Smooth muscle cell (in vitro differentiated cells): ENCODE measurements around the gene FIBCD1. TPM values are rescaled to one million over a fixed set of nuclear protein-coding genes. Genes with fewer than 3 reads are reported as not detected.

Experiments
- DNase-seq: peaks from one replicate; lab custom pipeline; 2025; ENCODE audit not compliant: unreplicated experiment; lab: John Stamatoyannopoulos, UW
- H2AFZ ChIP-seq: fragments of 200-600 bp; sonication (generic); 2 replicates; pipeline ENCODE4 v1.6.0; 2016; ENCODE audit warnings: antibody characterized with exemption, low read depth, mild to moderate bottlenecking
- H3F3A ChIP-seq: fragments of 200-600 bp; sonication (generic); 2 replicates; pipeline ENCODE4 v1.6.0; 2017; ENCODE audit warnings: antibody characterized with exemption, low read depth
- H3K27ac ChIP-seq: fragments of 200-600 bp; sonication (generic); 2 replicates; pipeline ENCODE4 v1.5.1; 2016; ENCODE audit warnings: low read depth, mild to moderate bottlenecking
- H3K27me3 ChIP-seq: fragments of 200-600 bp; sonication (generic); 2 replicates; pipeline ENCODE4 v1.6.1; 2016; ENCODE audit warnings: low read depth, mild to moderate bottlenecking
- H3K36me3 ChIP-seq: fragments of 200-600 bp; sonication (generic); 2 replicates; pipeline ENCODE4 v1.5.1; 2016; ENCODE audit warnings: low read depth
- H3K4me1 ChIP-seq: fragments of 200-600 bp; sonication (generic); 2 replicates; pipeline ENCODE4 v1.5.1; 2016; ENCODE audit warnings: low read depth
- H3K4me2 ChIP-seq: fragments of 200-600 bp; sonication (generic); 2 replicates; pipeline ENCODE4 v1.6.0; 2016; ENCODE audit warnings: mild to moderate bottlenecking
- H3K4me3 ChIP-seq: fragments of 200-600 bp; sonication (generic); 2 replicates; pipeline ENCODE4 v1.5.1; 2016; ENCODE audit warnings: mild to moderate bottlenecking
- H3K79me2 ChIP-seq: fragments of 200-600 bp; sonication (generic); 2 replicates; pipeline ENCODE4 v1.6.0; 2016; ENCODE audit warnings: low read depth, mild to moderate bottlenecking
- H3K9ac ChIP-seq: fragments of 200-600 bp; sonication (generic); 2 replicates; pipeline ENCODE4 v1.6.0; 2016; ENCODE audit warnings: low read depth
- H3K9me3 ChIP-seq: fragments of 200-600 bp; sonication (generic); replicated peaks from 2 replicates; pipeline ENCODE4 v1.5.1; 2016; ENCODE audit warnings: low read depth
- H4K20me1 ChIP-seq: fragments of 200-600 bp; sonication (generic); 2 replicates; pipeline ENCODE4 v1.6.0; 2016; ENCODE audit warnings: low read depth
- WGBS: methylation state at CpG from one replicate; pipeline ENCODE4 v1.1.7; 2016; ENCODE audit warnings: low lambda C conversion rate; 5-methylcytosine and 5-hydroxymethylcytosine counted together
- polyA plus RNA-seq: library from polyadenylated mRNA; unstranded; fragments of >200 nt; fragmentation: Nextera tagmentation; extraction: Ambion mirVana; gene quantifications from 2 replicates; pipeline ENCODE4 v1.2.1, GENCODE V29; 2016
- total RNA-seq: library from RNA; depleted of rRNA; stranded (reverse); fragments of >200 nt; gene quantifications from 2 replicates; pipeline ENCODE4 v1.2.3, GENCODE V29; 2014
- TF ChIP-seq, protein P1 (sequence below): fragments of 200-600 bp; sonication (generic); IDR thresholded peaks from 2 replicates; pipeline ENCODE4 v1.5.1; 2017; ENCODE audit warnings: borderline replicate concordance, mild to moderate bottlenecking, antibody characterized with exemption; ENCODE audit not compliant: insufficient read depth, poor library complexity, severe bottlenecking

Gene FIBCD1
- total and polyA plus RNA-seq, 2 experiments from 2014 or later = 1.8 to 4.7 TPM

GRCh38 chr9:130984521-130984920, 45.5 kb upstream of the FIBCD1 start:
- Histone ChIP-seq H3K27me3 (no peaks in the 10 kb centered on the region), H4K20me1 (no peaks in the 10 kb centered on the region)
- 87% methylated on average over 8 of the region's 8 CpGs for WGBS

DNA sequence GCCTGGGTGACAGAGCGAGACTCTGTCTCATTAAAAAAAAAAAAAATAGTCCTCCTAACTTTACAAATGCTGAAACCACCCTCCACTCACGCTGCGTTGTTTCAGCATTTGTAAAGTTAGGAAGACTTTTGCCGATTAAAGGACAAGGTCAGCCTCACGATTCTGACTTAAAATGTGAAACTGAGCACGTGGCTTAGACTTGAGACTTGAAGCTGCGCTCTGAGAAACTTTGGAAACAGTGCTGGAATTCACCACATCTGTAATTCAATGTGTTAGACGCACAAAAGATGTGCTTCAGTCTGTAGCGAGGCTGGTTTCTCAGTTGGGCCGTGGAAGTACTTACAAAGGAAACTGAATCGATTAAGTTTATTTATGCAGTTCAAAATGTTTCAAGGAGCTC, 44.9 kb upstream of the FIBCD1 start:
- Histone ChIP-seq H2AFZ (no peak overlapping the region), H3K4me1 (no peaks in the 10 kb centered on the region), H3K4me3 (no peak overlapping the region), H3K36me3 (no peaks in the 10 kb centered on the region), H4K20me1 (no peaks in the 10 kb centered on the region), H3K27me3 (no peaks in the 10 kb centered on the region), H3K9me3 (no peaks in the 10 kb centered on the region), H3K27ac (no peak overlapping the region), H3F3A (no peaks in the 10 kb centered on the region), H3K4me2 (no peak overlapping the region), H3K79me2 (no peaks in the 10 kb centered on the region), H3K9ac (no peak overlapping the region)
- no peak for DNase-seq
- 88% methylated on average over 11 of the region's 11 CpGs for WGBS
- TF ChIP-seq, protein P1, sequence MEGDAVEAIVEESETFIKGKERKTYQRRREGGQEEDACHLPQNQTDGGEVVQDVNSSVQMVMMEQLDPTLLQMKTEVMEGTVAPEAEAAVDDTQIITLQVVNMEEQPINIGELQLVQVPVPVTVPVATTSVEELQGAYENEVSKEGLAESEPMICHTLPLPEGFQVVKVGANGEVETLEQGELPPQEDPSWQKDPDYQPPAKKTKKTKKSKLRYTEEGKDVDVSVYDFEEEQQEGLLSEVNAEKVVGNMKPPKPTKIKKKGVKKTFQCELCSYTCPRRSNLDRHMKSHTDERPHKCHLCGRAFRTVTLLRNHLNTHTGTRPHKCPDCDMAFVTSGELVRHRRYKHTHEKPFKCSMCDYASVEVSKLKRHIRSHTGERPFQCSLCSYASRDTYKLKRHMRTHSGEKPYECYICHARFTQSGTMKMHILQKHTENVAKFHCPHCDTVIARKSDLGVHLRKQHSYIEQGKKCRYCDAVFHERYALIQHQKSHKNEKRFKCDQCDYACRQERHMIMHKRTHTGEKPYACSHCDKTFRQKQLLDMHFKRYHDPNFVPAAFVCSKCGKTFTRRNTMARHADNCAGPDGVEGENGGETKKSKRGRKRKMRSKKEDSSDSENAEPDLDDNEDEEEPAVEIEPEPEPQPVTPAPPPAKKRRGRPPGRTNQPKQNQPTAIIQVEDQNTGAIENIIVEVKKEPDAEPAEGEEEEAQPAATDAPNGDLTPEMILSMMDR = no peak

More at GRCh38 chr9:130984521-130984920, 45.5 kb upstream of the FIBCD1 start:
- H3K79me2 ChIP-seq = no peaks in the 10 kb centered on the region
- H2AFZ ChIP-seq = no peak overlapping the region
- TF ChIP-seq, protein P1 = no peak
- H3K4me2 ChIP-seq = no peak overlapping the region
- no peak for DNase-seq
- no peaks in the 10 kb centered on the region for H3K9me3 ChIP-seq
- H3K9ac ChIP-seq = no peak overlapping the region
- no peak overlapping the region for H3K4me3 ChIP-seq
- no peak overlapping the region for H3K27ac ChIP-seq
- H3K4me1 ChIP-seq = no peaks in the 10 kb centered on the region
- H3K36me3 ChIP-seq = no peaks in the 10 kb centered on the region
- no peaks in the 10 kb centered on the region for H3F3A ChIP-seq

DNA sequence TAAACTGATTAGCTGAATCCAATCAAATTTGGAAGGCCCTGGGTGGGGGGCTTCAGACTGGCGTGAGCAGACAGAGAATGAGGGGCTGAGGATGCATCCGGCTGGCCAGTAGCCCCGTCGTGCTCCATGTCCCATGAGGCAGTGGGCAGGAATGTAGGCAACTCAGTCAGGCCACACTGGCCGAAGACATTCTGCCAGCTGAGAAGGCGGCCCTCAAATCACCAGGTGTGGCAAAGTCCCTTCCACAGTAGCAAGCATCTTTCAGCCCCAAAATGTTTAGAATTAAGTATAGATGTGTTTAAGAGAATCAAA, 44.3 kb upstream of the FIBCD1 start:
- TF ChIP-seq, protein P1 = no peak
- Histone ChIP-seq H3K27me3 (no peaks in the 10 kb centered on the region), H3K27ac (no peak overlapping the region), H3K79me2 (no peaks in the 10 kb centered on the region), H3F3A (no peaks in the 10 kb centered on the region), H3K4me3 (no peak overlapping the region), H3K9ac (no peak overlapping the region), H2AFZ (no peak overlapping the region), H3K36me3 (no peaks in the 10 kb centered on the region), H4K20me1 (no peaks in the 10 kb centered on the region), H3K9me3 (no peaks in the 10 kb centered on the region), H3K4me1 (no peaks in the 10 kb centered on the region), H3K4me2 (no peak overlapping the region)
- no peak for DNase-seq
- 92% methylated on average over 6 of the region's 6 CpGs for WGBS

GRCh38 chr9:130982636-130983358, 43.8 kb upstream of the FIBCD1 start:
- Histone ChIP-seq H3K4me2 (no peak overlapping the region), H3K27me3 (no peaks in the 10 kb centered on the region), H3K4me3 (no peak overlapping the region), H3F3A (no peaks in the 10 kb centered on the region), H3K79me2 (no peaks in the 10 kb centered on the region), H3K9ac (no peak overlapping the region), H2AFZ (no peak overlapping the region), H4K20me1 (no peaks in the 10 kb centered on the region), H3K36me3 (no peaks in the 10 kb centered on the region), H3K27ac (no peak overlapping the region), H3K9me3 (no peaks in the 10 kb centered on the region), H3K4me1 (no peaks in the 10 kb centered on the region)
- no peak for DNase-seq
- TF ChIP-seq, protein P1 = no peak
- WGBS = 92% methylated on average over 25 of the region's 25 CpGs
